Peyer's patch (tissue), 4 donors: ENCODE data around the gene MYLK.

Experiments used
- CTCF ChIP-seq, 6 experiments: fragments of 450-650 bp in 4 of 6; fragments of 200-600 bp in 2 of 6; sonication (generic) in 1 of 6; IDR thresholded peaks; one replicate each; pipeline ENCODE4 v1.5.1; 2017 to 2019; ENCODE audit warnings: antibody characterized with exemption in 6 of 6, mild to moderate bottlenecking in 3 of 6, moderate library complexity in 1 of 6
- POLR2A ChIP-seq, 2 donors: fragments of 450-650 bp; IDR thresholded peaks; one replicate each; pipeline ENCODE4 v1.5.1; 2017; ENCODE audit warnings: antibody characterized with exemption in 2 of 2, mild to moderate bottlenecking in 2 of 2, moderate library complexity in 2 of 2

- no peak for TF ChIP-seq CTCF (IDR thresholded peaks at IDR 0.05)
- TF ChIP-seq POLR2A (IDR thresholded peaks at IDR 0.05): no peak
Measured at GRCh38 chr3:123804676-123805075, 79.5 kb downstream of the MYLK start.
